ENCODE measurements around the gene NAT9. TPM values are rescaled to one million over a fixed set of nuclear protein-coding genes. Genes with fewer than 3 reads are reported as not detected.
A peak's percentile ranks its signal among the peaks of the same experiment; 100 is the strongest.

Gene NAT9
- total RNA-seq, 4 donors from 2014 or later: 15.1 to 35.9 (median 24.2) TPM

- DNase-seq (ENCODE audit: low spot score) (no peak), ATAC-seq (ENCODE audit: low FRiP score) (no peak)
- no peak for TF ChIP-seq CTCF (IDR thresholded peaks at IDR 0.05)
Measured at GRCh38 chr17:74779948-74780400, 3.8 kb upstream of the NAT9 start.

DNA sequence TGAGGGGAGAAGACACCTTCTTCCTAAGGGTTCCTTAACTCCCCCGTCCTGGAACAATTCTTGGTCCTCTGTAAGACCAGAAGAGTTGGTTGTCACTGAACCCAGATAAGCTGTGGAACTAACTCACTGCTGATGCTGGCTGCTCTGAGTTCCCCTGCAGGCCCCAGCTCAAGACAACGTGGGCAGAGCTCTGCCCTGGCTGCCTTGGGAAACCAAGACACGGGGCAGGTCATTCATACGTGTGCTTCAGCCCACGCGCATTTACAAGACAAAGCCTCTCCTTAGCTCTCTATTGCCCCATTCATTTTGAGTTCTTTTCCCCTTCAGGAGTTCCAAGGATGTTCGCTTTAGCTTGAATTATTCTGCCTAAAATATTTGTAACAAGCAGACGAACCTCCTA lies 3.4 kb upstream of the NAT9 start:
- DNase-seq (ENCODE audit: low spot score) (no peak), ATAC-seq (ENCODE audit: low FRiP score) (no peak)
- no peak for TF ChIP-seq CTCF (IDR thresholded peaks at IDR 0.05)

DNA sequence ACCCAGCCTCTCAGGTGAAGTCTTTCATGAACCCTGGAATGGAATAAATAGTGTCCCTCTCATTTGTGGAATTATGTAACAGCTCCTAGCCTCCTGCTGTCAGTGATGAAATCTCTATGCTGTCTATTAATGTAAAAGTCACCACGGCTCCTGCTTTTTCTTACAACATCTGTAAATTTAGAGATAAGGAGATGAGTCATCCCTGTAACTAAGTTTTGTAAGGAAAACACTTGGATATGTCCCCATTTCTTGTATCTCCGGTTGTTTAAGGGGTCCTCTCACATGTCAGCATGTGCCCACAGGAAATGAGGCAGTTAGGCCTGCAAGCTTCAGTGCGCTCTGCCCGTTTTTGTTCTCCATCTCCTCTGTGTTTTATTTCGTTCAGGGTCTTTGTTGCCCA lies 2.8 kb upstream of the NAT9 start:
- no peak for TF ChIP-seq CTCF (IDR thresholded peaks at IDR 0.05)
- DNase-seq (ENCODE audit: low spot score): no peak
- no peak for ATAC-seq (ENCODE audit: low FRiP score)

DNA sequence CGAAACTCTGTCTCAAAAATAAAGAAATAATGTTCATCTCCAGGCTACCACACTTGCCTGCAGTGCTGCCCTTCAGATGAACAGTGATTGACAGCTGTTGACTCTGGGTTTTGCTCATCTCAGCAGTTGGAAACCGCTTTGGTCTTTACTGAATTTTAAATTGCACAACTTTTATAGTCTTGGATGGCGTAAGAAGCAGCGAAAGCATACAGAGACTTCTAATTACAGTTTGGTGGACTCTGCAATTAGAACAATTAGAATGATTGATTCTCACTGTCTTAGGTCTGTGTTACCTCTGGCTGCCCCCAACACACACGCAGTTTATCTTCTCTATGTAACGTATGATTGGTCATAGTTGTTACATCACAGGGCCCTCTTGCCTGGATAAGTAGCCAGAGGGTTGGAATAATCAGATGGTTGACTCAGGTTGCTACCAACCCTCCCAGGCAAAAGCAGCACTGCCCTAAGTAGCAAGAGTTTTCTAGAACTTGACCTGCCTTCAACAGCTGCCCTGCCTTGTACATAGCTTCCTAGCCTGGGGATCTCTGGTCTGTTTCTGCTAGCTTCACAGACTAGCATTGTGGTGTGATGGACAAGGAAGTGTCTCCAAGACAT lies 1.9 kb upstream of the NAT9 start:
- no peak for TF ChIP-seq CTCF (IDR thresholded peaks at IDR 0.05)
- DNase-seq (ENCODE audit: low spot score) (no peak), ATAC-seq (ENCODE audit: low FRiP score) (no peak)

DNA sequence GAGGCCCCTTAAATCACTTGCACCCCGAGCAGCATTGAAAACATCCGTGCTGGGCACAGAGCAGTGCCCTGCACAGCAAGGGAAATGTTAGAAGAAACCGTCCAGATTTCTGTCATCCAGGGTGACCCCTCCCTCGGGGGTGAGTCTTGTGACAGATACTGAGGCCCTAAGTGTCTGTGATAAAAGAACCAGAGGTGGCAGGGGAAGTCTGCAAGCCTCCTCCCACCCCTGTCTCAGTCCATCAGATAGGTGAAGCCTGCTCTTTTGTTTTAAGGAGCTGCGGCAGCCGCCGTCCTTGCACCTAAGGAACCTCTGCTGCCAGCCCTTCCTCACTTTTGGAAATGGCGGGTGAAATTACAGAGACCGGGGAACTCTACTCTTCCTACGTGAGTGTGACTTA lies 845 bp upstream of the NAT9 start:
- no peak for TF ChIP-seq CTCF (IDR thresholded peaks at IDR 0.05)
- no peak for ATAC-seq (ENCODE audit: low FRiP score)

DNA sequence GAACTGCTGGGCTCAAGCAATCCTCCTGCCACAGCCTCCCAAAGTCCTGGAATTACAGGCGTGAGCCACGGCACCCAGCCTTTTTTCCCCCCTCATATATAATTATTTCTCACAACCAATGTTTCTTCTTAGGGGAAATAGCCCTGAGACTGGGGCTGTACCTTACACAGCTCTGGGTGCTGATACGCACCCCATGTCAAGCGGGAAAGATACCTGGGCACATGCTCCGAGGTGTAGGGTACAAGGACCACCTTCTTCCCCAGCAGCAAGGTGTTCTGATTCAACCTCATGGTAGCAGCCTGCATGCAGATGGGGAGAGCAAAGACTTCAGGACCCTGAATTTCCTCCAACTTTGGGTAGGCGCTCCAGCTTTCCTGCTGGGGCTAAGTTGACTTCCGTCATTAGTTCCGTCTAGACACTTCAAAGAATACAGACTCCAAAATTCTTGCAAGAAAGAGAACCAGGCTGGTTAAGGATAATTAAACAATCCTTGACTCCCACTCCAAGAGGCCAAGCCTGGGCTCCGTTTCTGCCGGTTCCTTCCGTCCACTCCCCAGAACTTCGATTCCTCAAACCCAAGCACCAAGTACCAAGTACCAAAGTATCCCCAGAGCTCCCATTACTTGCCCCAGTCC lies 619 bp downstream of the NAT9 start:
- no peak for TF ChIP-seq CTCF (IDR thresholded peaks at IDR 0.05)
- no peak for DNase-seq (ENCODE audit: low spot score)
- ATAC-seq (ENCODE audit: low FRiP score): no peak

More for the DNA sequence above, 845 bp upstream of the NAT9 start:
- no peak for DNase-seq (ENCODE audit: low spot score)

GRCh38 chr17:74773871-74774286 lies 2.3 kb downstream of the NAT9 start:
- ATAC-seq (ENCODE audit: low FRiP score): peak; percentile 35
- no peak for DNase-seq (ENCODE audit: low spot score)
- no peak for TF ChIP-seq CTCF (IDR thresholded peaks at IDR 0.05)
